ENCODE measurements around the gene NFAM1.

NFAM1 gene

DNA sequence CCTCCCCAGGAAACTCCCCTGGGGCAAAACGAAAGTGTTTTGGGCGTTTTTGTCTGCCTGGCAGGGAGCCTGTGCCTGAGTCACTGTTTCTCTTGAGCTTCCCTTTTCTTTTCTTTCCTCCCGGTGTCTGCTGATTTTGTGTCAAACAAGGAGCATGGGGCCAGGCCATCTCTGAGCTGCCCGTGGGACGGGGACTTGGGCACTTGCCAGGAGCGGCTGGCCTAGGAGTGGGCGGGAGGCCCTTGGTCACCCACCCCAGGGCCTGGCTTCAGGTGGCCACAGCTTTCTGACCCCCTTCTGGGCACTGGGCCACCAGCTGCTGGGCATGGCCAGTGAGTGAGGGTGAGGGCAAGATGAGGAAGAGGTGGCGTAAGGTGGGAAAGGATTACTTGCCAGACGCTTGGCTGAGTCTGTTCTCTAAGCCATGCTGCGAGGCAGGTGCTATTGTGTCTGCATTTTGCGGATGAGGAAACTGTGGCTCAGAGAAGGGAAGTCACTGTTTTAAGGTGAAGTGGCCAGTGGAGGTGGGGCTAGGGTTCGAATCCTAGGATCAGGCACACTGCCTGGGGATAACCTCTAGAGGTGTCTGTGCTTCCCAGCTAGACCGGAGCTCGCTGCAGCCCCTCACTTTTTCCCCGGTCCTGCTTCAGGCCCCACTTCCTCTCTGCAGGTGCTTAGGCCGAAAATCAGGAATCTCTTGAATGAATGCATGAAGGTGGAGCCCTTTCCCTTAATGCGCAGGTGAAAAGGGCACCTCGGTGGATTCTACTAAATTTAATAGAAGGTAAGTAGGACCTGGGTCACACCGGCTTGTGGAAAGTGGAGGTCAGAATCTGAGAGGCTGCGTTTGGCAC lies 7.8 kb upstream of the NFAM1 start:
- DNase-seq (ENCODE audit: low read depth in 4 of 4, low spot score in 1 of 4), result no peak

DNA sequence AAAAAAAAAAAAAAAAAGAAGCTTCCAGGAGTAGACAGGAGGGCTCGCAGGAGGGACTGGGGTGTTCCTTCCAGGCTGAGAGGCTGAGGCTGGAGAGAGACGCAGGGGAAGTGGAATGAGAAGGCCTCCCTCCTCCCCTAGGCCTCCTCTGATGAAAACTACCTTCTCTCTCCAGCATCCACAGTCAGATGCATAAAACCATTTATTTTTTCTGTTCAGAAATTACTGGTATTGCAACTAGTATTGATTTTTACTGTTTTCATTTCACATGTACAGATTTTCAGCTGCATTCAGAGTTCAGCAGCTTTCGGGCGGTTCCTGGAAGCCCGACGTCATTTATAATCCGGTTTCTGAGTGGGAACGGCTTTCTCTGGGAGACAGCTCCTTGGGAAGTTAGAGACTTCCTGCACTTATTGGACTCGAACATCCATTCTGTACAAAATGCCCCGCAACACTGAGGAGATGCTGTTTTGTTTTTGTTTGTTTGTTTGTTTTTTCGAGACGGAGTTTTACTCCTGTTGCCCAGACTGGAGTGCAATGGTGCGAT lies 6.9 kb upstream of the NFAM1 start:
- DNase-seq (ENCODE audit: low read depth in 4 of 4, low spot score in 1 of 4), result no peak

- no peak for DNase-seq (ENCODE audit: low read depth in 4 of 4, low spot score in 1 of 4)
Measured at GRCh38 chr22:42438293-42438650, 6.1 kb upstream of the NFAM1 start.

- DNase-seq (ENCODE audit: low read depth in 4 of 4, low spot score in 1 of 4), result peak; percentile 71 to 77 (median 72)
Measured at GRCh38 chr22:42437488-42438292, 5.5 kb upstream of the NFAM1 start.

DNA sequence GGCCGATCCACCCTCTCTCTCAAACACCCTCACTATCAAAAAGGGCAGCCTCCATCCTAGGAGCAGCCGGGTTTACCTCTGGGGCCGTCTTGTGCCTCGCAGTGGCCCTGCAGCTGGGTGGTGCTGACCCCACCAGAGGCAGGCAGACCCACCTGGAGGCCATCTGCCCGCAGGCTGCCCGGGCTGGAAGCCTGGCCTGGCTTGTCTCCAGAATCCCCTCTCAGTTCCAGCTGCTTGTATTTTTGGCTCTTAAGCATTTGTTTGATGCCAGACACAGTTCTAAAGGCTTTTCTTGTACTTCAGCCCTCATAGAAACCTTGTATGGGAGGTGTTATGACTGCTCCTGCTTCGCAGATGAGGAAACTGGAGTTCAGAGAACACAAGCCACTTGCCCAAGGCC lies 4.2 kb upstream of the NFAM1 start:
- no peak for DNase-seq (ENCODE audit: low read depth in 4 of 4, low spot score in 1 of 4)

- no peak for DNase-seq (ENCODE audit: low read depth in 4 of 4, low spot score in 1 of 4)
Measured at GRCh38 chr22:42434748-42435425, 2.7 kb upstream of the NFAM1 start.

- no peak for DNase-seq (ENCODE audit: low read depth in 4 of 4, low spot score in 1 of 4)
Measured at GRCh38 chr22:42433754-42434682, 1.8 kb upstream of the NFAM1 start.

DNA sequence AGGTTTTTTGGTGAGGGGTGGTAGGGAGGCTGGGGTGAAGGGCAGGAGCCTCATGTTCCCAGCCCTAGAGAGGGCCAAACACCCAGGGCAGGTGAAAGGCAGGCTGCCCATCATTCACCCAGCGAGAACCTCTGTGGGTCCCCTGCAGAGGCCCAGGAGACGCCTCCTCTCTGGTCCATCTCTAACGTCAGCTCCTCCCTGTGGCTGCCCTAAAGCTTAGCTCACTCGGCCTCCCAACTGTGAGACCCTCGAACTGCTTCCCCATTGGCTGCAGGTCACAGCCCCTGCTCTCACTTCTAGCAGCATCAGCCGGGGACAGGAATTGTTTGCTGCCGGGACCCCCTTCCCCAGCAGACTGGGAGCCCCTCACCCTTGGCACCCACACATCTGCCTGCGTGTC lies 615 bp upstream of the NFAM1 start:
- DNase-seq (ENCODE audit: low read depth in 4 of 4, low spot score in 1 of 4), result no peak

DNA sequence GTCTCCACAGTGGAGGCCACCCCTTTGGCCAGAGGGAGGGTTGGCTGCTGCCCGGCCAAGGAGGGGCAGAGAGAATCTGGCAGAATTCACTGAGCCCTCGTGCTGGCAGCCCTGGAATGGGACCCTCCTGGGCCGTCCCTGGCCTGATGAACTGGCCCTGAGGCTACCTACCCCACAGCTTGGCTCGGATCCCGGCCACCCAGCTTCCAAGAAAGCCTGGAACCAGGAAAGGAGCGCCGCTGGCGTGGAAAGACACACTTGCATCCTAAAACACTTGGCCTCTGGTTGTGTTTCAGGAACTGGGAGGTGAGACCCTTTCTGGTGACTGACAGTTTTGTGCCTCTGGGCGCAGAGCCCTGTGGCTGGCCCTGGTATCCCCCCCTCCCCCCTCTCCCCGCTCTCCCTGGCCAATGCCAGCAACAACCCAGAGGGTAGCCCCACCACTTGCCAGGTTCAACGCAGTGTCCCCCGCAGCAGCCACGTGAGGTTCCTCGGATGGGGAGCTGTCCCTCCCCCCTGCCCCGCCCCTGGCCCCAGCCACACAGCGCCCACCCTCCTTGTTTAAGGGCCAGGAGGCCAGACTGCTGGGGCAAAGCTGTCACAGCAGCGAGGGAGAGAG lies 693 bp downstream of the NFAM1 start:
- DNase-seq (ENCODE audit: low read depth in 4 of 4, low spot score in 1 of 4), result no peak

DNA sequence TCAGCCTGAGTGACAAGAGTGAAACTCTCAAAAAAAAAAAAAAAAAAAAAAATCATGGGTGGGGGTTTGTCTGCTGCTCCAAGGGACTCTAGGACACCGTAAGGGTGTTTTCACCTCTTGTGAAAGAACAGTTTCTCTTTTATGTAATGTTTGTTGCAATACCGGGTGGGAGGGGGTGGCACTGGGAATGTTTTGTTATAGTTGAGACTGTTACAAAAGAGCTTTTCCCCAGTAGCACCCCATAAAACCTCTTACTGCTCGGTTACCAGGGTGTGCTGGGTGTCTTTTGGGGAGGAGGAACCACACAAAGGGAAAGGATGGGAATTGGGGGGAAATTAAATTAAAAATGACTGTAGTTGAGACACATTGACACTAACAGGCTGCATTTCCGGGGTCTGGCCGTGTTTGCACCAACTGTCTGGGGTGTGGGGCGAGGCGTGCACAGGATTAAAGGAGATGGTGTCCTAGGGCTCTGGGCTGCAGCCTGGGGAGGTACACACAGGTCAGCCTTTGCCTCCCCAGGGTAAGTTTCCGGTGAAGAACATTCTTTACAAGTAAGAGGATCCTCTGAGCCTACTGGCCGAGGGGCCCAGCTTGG lies 1.6 kb downstream of the NFAM1 start:
- no peak for DNase-seq (ENCODE audit: low read depth in 4 of 4, low spot score in 1 of 4)

DNA sequence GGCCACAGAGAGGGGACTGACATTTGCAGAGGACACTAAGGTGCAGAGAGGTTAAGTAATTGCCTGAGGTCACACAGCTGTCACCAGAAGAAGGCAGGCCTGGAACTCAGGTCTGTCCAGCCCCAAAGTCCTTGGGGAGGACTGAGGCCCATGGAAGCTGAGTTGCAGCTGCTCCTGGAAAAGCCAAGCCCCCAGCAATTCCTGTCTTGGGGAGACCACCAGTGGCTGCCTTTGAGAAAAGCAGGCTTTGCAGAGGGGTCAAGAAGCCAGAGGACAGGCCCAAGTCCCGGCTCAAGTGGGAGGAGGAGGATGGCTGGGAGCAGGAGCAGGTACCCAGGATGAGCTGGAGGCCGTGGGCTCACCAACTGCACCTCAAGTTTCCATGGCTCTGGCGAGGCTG lies 3.4 kb downstream of the NFAM1 start:
- DNase-seq (ENCODE audit: low read depth in 4 of 4, low spot score in 1 of 4), result no peak

- DNase-seq (ENCODE audit: low read depth in 4 of 4, low spot score in 1 of 4), result no peak
Measured at GRCh38 chr22:42428025-42428424, 4.2 kb downstream of the NFAM1 start.

DNA sequence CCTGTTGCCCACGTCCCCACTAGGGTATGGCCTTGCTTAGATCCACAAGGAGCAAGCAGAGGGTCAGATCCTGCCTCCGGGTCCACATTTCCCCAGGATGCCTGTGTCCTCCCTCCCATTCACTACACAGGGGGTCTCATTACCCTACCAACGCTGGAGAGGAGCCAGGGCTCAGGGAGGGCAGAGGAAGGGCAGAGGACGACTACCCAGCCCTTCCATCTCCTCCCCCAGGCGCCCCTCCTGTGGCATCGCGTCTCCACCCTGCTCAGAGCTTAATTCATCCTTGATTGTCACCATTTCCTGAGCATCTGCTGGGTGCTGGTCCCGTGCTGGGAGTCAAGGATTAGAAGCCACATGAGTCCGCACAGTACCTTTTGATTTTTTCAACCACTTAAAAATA lies 5.0 kb downstream of the NFAM1 start:
- DNase-seq (ENCODE audit: low read depth in 4 of 4, low spot score in 1 of 4), result no peak

DNA sequence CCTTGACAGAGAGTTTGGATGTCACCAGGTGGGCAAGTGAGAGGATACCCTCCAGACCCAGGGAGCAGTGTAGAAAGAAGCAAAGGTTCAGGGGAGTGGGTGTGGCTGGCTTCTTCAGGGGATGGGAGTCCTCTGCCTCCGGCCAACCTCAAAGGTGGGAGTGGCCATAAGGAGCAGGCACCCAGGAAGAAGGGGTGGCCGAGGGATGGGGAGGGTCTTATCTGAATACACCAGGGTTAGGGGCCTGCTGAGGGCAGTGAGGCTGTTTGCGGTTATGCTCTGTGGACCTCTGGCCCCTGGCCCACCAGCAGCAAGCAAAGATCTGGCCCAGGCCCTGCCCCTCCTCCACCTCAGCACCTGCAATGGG lies 6.2 kb downstream of the NFAM1 start:
- DNase-seq (ENCODE audit: low read depth in 4 of 4, low spot score in 1 of 4), result no peak

- no peak for DNase-seq (ENCODE audit: low read depth in 4 of 4, low spot score in 1 of 4)
Measured at GRCh38 chr22:42425337-42425988, 6.7 kb downstream of the NFAM1 start.

GRCh38 chr22:42419243-42419881 lies 12.8 kb downstream of the NFAM1 start:
- no peak for DNase-seq (ENCODE audit: low read depth in 4 of 4, low spot score in 1 of 4)

DNA sequence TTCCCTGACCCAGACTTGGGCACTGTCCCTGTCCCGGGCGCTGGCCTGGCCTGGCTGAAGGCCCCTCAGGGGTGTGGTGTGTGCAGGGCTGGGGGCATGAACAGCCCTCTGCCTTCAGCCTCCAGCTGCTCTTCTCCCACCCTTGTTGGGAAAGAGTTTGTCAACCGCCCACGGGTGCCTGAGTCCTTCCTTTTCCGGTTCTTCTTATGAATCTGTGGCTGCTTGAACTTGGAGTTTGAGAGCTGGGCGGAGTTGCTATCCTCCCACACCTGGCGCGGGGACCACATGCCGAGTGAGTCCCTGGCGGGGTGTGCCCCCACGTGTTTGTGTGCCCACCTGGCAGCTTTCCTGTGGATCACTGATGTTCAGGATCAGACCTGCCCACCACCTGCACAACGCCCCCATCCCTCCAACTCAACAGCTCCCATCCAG lies 13.4 kb downstream of the NFAM1 start:
- DNase-seq (ENCODE audit: low read depth in 4 of 4, low spot score in 1 of 4), result no peak

- no peak for DNase-seq (ENCODE audit: low read depth in 4 of 4, low spot score in 1 of 4)
Measured at GRCh38 chr22:42417645-42418305, 14.4 kb downstream of the NFAM1 start.
